Astrocyte of the spinal cord (primary cell): ENCODE measurements around the gene MAEA.

Experiments used
- DNase-seq: peaks from one replicate; pipeline ENCODE4 v3.0.0; 2011; ENCODE audit warnings: low read depth, low spot score
- H3K4me3 ChIP-seq: 2 replicates; pipeline ENCODE4 v1.5.1; 2011; ENCODE audit warnings: low read depth, mild to moderate bottlenecking, low read length, moderate library complexity
- CTCF ChIP-seq: IDR thresholded peaks from 2 replicates; pipeline ENCODE4 v1.5.1; 2012; ENCODE audit warnings: low read depth, mild to moderate bottlenecking, low read length, inconsistent platforms
- in situ Hi-C: cut with HindIII; loops from 2 replicates; pipeline ENCODE4 v1.10.0; 2017; ENCODE audit warnings: low sequenced_read_pairs

The MAEA gene

DNA sequence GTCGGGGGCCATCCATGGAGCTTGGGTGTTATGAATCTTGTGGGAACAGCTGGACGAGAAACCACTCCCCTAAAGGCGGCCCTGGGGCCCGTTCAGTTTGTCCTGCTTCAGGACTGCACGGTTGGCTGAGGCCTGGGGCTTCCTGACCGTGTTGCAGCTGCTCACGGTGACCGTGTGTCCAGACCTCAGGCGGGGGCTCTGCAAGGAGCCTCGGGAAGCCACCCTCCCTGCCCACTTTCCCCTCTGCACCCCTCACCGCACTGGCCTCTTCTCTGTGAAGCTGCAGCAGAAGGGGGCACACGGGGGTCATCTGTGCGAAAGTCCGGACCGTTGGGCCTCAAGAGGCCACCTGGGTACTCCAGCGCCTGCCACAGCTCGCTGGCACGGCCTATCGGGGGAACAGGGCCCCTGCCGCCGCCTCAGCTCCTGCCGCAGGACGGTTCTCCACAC is 86.7 kb downstream of the MAEA start:
- H3K4me3 ChIP-seq, result no peak overlapping the region
- in situ Hi-C loops, result no loop called here
- TF ChIP-seq CTCF, result no peak
- no peak for DNase-seq

DNA sequence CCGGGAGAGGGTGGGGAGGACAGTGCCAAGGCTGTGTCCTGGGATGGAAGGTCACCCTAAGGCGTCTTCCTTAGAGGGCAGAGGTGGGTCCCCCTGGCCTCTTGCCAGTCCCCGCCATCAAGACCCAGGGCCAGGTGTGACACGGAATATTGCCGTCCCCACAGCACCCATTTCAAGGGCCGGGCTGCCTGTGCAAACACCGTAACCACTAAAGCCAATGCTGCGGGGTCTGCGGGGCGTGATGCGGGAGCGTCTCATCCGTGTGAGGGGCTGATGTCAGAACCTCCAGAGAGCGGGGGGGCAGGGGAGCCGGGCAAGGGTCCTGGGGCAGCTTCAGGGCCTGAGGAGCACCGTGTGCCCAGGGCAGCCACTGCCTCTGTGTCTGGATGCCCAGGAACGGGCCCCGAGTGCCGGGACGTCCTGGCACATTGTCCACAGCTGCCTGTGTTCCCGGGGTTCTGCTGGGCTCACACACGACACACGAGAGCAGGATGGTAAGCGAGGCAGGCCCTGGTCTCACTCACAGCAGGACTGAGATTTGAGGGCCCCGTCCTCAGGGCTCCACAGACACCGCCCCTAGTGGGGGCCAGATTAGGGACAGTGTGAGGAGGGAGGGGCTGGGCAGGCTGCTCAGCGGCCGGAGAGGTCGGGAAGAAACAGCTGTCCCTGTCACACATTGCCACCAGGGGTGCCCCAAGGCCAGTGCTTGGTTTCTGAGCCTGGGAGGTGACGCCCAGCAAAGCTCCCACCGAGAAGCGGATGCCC is 87.3 kb downstream of the MAEA start:
- no peak for TF ChIP-seq CTCF
- no peak overlapping the region for H3K4me3 ChIP-seq
- in situ Hi-C loops, result no loop called here
- DNase-seq, result no peak

GRCh38 chr4:1377606-1378261 is 88.0 kb downstream of the MAEA start:
- in situ Hi-C loops, result no loop called here
- TF ChIP-seq CTCF, result no peak
- no peak overlapping the region for H3K4me3 ChIP-seq
- DNase-seq, result no peak

DNA sequence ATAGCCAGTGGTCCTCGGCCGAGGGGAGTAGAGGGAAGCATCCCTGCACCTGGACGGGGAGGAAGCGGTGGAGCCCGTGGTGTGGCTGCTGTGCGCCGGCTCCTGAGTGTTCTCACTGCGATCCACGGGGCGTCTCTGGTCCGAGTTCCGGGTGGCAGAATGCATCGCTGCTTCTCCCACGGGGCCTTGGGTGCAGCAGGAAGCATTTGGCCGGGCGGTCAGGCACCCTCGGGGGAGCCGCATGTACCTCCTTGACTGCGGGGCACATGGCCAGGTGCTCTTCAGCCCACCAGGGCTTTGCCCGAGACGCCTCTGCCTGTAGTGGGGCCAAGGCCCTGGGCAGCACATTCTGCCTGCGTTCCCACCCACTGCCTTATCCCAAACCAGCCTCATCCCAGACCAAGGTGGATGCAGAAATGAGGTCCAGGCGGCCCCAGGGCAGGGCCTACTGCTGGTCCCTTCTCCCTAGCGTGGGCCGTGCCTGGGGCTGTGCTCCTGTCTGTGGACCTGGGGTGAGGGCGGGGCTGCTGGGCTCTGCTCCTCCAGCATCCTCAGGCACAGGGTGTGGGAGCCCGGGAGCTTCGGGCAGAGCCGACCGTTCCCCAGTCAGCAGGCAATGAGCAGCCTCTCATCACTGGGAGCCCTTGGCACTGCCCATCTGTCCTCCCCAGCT is 89.0 kb downstream of the MAEA start:
- in situ Hi-C loops, result no loop called here
- no peak for DNase-seq

DNA sequence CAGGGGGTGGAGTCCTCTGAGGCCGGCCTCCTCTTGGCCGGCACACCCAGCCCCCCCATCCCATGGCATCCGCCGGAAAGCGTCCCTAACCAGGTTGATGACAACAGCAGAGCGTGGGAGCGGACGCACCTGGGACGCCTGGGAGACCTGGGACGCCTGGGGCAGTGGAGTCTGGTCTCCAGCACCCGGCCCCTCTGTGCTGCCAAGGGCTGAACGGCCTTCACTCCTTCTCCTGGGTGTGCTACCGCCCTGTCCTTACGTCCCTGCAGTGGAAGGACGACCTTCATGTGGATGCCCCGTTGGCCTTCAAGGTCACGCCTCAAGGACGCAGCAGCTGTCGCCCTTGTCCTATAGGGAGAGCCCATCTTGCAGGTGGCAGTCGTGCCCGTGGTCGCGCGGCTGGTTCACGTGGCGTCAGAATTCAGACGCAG is 89.7 kb downstream of the MAEA start:
- in situ Hi-C loops, result no loop called here
- DNase-seq, result no peak
- H3K4me3 ChIP-seq, result no peak overlapping the region
- TF ChIP-seq CTCF, result no peak

More for the DNA sequence above, 89.0 kb downstream of the MAEA start:
- H3K4me3 ChIP-seq, result no peak overlapping the region
- no peak for TF ChIP-seq CTCF

DNA sequence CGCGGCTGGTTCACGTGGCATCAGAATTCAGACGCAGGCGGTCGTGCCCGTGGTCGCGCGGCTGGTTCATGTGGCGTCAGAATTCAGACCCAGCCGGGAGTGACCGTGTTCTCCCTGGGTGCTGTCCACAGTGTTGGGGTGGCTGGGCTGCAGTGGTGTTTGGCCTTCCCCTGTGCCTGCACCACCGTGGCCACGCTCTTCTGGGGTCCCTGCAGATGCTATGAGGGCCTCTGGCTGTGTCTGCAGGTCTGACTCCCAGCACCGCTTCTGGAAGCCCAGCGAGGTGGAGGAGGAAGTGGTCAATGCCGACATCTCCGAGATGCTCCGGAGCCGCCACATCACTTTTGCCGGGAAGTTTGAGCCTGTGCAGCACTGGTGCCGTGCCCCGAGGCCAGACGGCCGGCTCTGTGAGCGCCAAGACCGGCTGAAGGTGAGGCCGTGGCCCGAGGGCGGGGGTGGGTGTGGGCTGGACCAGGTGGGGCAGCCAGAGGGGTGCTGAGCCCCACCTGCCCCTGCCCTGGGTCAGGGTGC is 90.2 kb downstream of the MAEA start:
- in situ Hi-C loops, result no loop called here
- DNase-seq, result no peak
- no peak overlapping the region for H3K4me3 ChIP-seq
- no peak for TF ChIP-seq CTCF
